GM21825 (cell line): ENCODE measurements around the gene YPEL3.

Experiments
- ATAC-seq: cut with Tn5 transposase; IDR thresholded peaks from one replicate; pipeline ENCODE4 v1.9.1; 2021; ENCODE audit warnings: mild to moderate bottlenecking, moderate library complexity; ENCODE audit not compliant: unreplicated experiment

YPEL3 gene

GRCh38 chr16:30075503-30076275 lies 20.3 kb downstream of the YPEL3 start, which contains the start of gene PPP4C:
Gene PPP4C, plus strand, starts transcription at chr16:30075994. Its CDS starts 384 bp downstream, at chr16:30076378.
- ATAC-seq = peak; percentile 75

DNA sequence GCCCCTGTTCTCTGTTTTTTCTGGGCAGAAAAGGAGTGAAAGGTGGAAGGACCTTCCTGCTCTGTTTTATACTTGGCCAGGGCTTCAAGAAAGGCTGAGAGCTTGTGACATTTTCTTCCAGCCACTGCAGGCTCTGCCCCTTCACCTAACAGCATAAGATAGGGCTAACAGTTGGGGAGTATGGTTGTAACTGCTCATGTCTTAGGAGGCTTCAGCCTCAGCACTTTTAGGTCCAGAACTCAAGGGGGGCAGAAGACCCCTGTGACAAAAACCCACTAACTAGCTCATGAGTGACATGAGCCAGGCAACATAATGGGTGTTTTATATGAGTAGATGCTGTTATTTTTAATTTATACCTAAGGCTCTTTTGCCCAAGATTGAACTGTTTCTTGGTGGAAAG lies 25.5 kb downstream of the YPEL3 start:
- no peak for ATAC-seq

- ATAC-seq = no peak
Measured at GRCh38 chr16:30069611-30070462, 26.2 kb downstream of the YPEL3 start.

DNA sequence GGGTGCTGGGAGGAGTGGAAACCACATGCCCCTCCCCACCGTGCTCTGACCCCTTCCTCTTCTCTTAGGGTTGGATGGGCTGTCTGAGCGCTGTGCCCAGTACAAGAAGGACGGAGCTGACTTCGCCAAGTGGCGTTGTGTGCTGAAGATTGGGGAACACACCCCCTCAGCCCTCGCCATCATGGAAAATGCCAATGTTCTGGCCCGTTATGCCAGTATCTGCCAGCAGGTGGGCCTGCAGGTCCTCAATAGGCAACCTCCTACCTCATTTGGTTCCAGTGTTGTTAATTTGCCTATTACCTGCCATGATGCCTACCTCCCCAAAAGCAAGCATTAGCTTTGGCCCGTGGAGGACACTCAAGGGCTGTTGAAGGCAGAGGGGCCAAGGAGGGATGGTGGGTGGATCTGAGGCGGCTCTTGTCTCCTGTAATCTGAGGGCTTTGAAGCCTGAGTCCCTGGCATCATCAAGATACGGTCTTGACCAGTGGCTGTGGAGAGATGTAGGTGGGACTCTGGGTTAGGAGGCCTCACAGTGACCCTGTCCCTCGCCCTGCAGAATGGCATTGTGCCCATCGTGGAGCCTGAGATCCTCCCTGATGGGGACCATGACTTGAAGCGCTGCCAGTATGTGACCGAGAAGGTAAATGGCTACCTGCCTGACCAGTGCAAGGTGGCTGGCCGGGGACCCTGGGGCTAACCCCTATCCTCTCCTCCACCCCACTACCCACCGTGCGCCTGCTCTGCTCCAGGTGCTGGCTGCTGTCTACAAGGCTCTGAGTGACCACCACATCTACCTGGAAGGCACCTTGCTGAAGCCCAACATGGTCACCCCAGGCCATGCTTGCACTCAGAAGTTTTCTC lies 27.0 kb downstream of the YPEL3 start:
- ATAC-seq = no peak

DNA sequence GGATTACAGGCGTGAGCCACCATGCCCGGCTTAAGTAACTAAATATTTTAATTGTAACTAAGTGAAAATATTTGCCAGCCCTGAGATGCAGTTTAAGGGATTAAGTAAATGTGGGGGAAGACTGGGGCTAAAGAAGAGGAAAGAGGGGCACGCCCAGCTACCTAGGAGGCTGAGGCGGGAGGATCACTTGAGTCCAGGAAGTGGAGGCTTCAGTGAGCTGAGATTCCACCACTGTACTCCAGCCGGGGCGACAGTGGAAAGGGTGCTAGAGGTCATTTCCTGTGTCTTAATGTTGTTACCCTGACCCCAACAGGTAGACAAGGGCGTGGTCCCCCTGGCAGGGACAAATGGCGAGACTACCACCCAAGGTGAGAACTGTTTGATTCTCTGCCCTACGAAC lies 27.7 kb downstream of the YPEL3 start:
- ATAC-seq = no peak

- ATAC-seq = no peak
Measured at GRCh38 chr16:30067584-30067916, 28.5 kb downstream of the YPEL3 start.

GRCh38 chr16:30066761-30067583 lies 29.0 kb downstream of the YPEL3 start:
- no peak for ATAC-seq

GRCh38 chr16:30065943-30066760 lies 29.9 kb downstream of the YPEL3 start:
- ATAC-seq = no peak

DNA sequence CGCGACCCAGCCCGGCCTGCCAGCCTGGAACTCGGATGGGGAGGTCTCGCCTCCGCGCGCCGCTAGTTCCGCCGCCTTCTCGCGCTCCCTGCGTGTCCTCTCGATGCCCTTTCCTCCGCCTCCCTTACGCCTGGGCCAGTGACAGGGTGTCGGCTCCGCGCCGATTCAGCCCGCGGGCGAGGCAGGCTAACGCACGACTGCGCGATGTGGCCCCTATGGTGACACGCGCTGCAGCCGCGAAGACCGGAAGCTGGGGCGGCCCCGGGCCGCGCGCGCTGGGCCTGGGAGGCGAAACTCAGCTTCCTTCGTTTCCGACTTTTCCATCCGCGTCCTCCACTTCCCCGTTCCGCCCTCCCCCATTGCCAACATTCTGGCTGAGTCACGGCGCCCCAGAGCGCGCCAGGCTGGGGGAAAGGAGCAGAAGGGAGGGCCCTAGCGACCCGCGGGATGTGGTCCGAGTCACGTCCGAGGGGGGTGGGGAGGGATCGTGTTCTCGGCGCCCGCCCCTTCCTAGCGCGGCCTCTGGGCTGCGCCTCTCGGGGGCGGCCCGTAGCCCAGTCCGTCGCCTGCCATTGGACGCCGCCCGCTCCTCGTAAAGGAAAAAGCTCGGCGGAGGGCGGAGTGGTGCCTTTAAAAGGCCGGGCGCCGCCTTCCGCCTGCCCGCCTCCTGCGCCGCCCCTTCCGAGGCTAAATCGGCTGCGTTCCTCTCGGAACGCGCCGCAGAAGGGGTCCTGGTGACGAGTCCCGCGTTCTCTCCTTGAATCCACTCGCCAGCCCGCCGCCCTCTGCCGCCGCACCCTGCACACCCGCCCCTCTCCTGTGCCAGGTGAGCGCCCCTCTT lies 30.7 kb downstream of the YPEL3 start, which contains the start of gene ALDOA:
TSS of gene ALDOA (plus strand) at position 659 of the 841 bp plus-strand sequence. CDS start 1,138 bp downstream, outside the sequence.
- ATAC-seq = peak; percentile 74

- ATAC-seq = no peak
Measured at GRCh38 chr16:30064729-30065101, 31.3 kb downstream of the YPEL3 start.

GRCh38 chr16:30063893-30064728 lies 31.9 kb downstream of the YPEL3 start:
- ATAC-seq = peak; percentile 34

DNA sequence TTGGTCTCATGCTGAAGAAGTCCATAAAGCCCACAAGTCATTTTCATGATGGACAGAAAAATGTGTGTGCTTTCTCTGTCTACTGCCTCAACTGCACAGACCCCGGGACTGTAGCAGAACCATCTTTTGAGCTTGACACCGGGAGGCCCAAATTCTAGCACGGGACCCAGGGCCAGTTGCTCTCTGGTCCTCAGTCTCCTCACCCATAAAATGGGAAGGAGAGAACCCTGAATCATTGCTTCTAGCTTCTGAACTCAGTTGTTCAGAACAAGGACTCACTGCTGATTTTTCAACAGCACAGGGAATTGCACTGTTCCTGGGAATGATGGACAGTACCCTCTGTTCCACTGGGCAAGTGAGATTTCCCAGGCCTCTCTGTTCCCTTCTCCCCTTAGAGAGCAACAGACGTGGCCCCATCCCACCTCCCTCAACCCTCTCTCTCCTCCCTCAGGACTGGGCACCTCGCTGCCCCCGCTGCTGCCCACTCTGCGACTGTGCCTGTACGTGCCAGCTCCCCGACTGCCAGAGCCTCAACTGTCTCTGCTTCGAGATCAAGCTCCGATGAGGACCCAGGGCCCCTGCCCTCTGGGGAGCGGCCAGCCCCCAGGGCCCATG lies 32.6 kb downstream of the YPEL3 start:
- no peak for ATAC-seq

DNA sequence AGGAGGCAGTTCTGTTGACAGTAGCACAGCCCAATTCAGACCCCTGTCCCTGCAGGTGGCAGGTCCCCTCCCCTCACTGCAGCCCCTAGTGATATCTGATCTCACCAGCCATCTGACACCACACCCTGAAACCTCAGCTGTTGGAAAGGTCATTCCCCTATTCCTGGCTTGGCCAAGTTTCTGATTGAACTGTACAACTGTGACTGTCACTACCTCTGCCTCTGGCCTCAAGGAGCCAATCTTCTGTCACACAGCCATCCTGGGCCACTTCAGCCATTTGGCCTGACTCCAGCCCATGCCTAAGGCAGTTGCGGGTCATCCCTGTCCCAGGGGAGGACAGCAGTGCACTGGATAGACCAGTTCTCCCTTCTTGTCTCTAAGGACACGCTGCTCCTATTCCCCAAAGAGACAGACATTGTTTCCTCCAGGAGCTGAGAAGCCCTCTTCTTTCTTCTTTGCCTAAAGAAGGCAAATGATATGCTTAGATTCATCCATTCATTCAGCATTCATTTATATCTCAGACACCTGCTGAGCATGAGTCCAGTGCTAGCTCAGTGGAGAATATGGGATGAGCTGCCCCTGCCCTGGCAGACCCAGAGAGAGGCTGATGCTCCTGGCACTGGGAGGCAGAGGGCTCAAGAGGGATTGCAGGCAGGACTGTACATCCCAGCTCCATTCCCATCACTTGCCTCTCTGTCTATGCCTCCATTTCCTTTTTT lies 35.0 kb downstream of the YPEL3 start:
- no peak for ATAC-seq

DNA sequence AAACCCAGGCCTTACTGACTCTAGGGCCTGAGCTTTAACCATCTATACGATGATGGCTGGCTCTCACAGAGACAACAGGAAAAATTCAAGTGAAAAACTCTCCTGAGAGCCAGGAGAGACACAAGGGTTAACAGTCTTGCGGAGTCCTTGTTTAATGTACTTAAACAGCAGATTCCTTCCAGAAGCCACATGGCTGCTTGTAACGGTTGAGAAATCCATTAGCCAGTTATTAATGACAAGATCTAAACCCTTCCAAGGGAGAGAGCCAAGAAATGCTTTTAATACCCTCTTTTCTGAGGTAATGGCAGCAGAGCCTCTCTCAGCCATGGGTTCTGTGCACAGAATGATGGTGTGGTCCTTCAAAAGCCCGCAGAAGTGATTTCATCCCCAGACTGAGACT lies 35.7 kb downstream of the YPEL3 start:
- ATAC-seq = no peak

DNA sequence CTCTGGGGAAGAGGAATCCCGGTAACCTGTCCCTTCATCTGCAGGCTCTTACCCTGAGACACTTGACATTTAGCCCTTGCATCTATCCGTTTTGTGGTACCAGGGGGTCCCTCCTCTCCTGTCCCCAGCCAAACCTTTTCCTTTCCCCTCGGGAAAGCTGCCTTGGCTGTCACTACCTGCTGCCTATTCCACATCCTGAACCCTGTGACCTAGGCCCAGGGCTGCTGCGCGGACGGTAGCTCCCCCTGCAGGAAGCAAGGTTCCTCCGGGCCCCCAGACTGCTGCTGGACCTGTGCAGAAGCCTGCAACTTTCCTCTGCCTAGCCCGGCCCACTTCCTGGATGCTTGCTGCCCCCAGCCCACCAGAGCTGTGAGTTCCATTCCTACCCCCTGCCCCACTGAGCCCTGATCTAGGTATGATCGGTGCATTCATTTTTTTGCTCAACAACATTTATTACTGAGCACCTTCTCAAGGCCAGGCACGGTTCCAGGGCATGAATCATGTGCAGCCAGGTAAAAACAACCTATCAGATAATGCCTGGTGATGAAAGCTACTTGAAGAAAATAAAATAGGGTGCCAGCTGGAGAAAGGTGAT lies 41.0 kb downstream of the YPEL3 start:
- no peak for ATAC-seq

GRCh38 chr16:30054451-30054850 lies 41.6 kb downstream of the YPEL3 start:
- ATAC-seq = no peak
